ENCODE measurements around the gene ZMYND8.

- TF ChIP-seq, protein P1, sequence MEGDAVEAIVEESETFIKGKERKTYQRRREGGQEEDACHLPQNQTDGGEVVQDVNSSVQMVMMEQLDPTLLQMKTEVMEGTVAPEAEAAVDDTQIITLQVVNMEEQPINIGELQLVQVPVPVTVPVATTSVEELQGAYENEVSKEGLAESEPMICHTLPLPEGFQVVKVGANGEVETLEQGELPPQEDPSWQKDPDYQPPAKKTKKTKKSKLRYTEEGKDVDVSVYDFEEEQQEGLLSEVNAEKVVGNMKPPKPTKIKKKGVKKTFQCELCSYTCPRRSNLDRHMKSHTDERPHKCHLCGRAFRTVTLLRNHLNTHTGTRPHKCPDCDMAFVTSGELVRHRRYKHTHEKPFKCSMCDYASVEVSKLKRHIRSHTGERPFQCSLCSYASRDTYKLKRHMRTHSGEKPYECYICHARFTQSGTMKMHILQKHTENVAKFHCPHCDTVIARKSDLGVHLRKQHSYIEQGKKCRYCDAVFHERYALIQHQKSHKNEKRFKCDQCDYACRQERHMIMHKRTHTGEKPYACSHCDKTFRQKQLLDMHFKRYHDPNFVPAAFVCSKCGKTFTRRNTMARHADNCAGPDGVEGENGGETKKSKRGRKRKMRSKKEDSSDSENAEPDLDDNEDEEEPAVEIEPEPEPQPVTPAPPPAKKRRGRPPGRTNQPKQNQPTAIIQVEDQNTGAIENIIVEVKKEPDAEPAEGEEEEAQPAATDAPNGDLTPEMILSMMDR (IDR thresholded peaks at IDR 0.05) = no peak
- TF ChIP-seq EP300 (IDR thresholded peaks at IDR 0.05; ENCODE audit: low read depth) (no peak), POLR2A (IDR thresholded peaks at IDR 0.05) (no peak)
Measured at GRCh38 chr20:47346172-47346571, 10.3 kb downstream of the ZMYND8 start.
